DMS153 treated with DMSO at 0.1 percent for 48 hours (cell line): ENCODE data around the gene PRAMEF10.
"Not testable (repeated sequence)": the region's sequence is repeated elsewhere in the genome, so short reads cannot be mapped to it uniquely, and the experiment has no call there.

Experiments
- DNase-seq: peaks from one replicate; lab custom pipeline; 2025; ENCODE audit not compliant: unreplicated experiment; lab: John Stamatoyannopoulos, UW

The PRAMEF10 gene

GRCh38 chr1:12898170-12898569, at the start of gene PRAMEF10:
PRAMEF10 (minus strand) TSS chr1:12898270; CDS start chr1:12895847, 2,423 bp downstream.
- DNase-seq = not testable (repeated sequence)

DNA sequence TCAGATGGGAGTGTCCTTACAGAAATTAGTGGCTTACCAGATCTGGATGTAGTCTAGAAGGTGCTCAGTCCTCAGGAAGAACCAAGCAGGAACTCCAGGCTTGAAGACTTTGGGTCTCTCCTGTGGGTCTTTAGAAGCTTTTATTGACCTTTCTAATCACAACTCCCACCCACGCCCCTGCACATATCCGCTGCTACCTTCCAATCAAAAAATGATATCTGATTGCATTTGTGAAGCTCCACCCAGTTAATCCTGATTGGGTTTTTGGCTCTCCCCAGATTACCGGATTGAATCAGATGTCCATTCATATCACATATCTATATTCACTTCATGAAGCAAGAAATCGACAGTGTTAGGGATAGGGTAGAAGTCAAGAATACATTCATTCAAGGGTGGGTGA, 49.4 kb upstream of the PRAMEF10 start, which contains the start of gene PRAMEF6:
Gene PRAMEF6 (minus strand): TSS at position 101 of the 400 bp plus-strand sequence. CDS start 5,062 bp downstream, outside the sequence.
- DNase-seq = not testable (repeated sequence)

GRCh38 chr1:12924368-12924767, 26.3 kb upstream of the PRAMEF10 start:
- not testable (repeated sequence) for DNase-seq

- DNase-seq = not testable (repeated sequence)
Observed at GRCh38 chr1:12921749-12922148, 23.7 kb upstream of the PRAMEF10 start.

DNA sequence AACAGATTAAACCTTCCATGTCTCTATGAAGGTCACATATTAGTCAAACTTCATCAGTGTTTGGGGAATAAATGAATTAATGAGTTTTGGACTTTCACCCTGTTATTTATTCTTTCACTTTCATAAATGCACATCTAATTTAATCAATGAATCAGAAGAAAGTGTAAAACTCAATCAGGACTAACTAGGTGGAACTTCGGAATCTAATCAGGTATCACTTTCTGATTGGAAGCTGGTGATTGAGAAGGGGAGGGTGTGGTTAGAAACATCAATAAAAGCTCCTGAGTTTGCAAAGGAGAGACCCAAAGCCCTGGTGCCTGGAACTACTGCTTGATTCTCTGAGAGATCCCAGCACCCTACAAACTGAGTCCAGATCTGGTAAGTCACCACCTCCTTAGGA, 18.2 kb upstream of the PRAMEF10 start, which contains the start of gene PRAMEF7:
Gene PRAMEF7 (plus strand): TSS at position 301 of the 400 bp plus-strand sequence. CDS start 1,083 bp downstream, outside the sequence.
- DNase-seq = not testable (repeated sequence)

DNA sequence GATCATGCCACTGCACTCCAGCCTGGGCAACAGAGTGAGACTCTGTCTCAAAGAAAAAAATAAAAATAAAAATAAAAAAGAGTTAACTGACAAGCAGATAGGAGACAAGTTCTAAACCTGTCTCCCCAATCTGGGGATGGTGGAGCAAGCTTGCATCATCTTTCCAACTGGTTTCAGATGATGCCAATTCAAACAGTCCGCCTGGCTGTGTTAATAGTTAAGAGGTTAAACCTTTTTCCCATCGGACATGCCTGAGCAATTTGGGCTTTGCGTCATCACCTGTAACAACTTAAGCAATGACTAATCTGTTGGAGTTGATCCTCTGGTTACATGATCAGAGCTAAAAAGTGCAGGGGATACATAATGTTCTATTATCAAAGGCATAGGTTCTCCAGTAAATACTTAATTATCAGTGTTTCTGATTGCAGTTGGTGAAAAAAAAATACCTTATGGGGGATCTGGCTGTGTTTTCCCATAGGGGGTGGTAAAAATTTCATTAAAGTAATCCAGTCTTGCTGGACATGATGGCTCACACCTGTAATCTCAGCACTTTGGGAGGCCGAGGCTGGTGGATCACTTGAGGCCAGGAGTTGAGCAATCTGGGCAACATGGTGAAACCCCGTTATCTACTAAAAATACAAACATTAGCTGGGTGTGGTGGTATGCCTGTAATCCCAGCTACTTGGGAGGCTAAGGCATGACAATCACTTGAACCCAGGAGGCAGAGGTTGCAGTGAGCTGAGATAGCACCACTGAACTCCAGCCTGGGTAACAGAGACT, 5.9 kb upstream of the PRAMEF10 start:
- DNase-seq = not testable (repeated sequence)

GRCh38 chr1:12899186-12899585, 1.1 kb upstream of the PRAMEF10 start:
- not testable (repeated sequence) for DNase-seq

GRCh38 chr1:12886101-12886500, 12.0 kb downstream of the PRAMEF10 start, which contains the start of gene PRAMEF4:
PRAMEF4 (minus strand) TSS chr1:12886201; CDS start chr1:12883394, 2,807 bp downstream.
- not testable (repeated sequence) for DNase-seq

- not testable (repeated sequence) for DNase-seq
Observed at GRCh38 chr1:12878453-12878852, 19.6 kb downstream of the PRAMEF10 start.

GRCh38 chr1:12863131-12863880, 34.8 kb downstream of the PRAMEF10 start:
- DNase-seq = not testable (repeated sequence)

- not testable (repeated sequence) for DNase-seq
Observed at GRCh38 chr1:12856786-12857185, 41.3 kb downstream of the PRAMEF10 start, which contains the start of gene PRAMEF2. PRAMEF2 (plus strand) TSS chr1:12857086; CDS start chr1:12859010, 1,924 bp downstream.

GRCh38 chr1:12851779-12852178, 46.3 kb downstream of the PRAMEF10 start:
- DNase-seq = no peak

- DNase-seq = not testable (repeated sequence)
Observed at GRCh38 chr1:12848620-12849019, 49.5 kb downstream of the PRAMEF10 start, which contains the start of gene HNRNPCL1. HNRNPCL1 (minus strand) TSS chr1:12848720; CDS start chr1:12848289, 431 bp downstream.
